Fibroblast of lung (primary cell): ENCODE measurements around the gene DDX59.

Experiments
- EZH2 ChIP-seq: IDR thresholded peaks from 2 replicates; pipeline ENCODE4 v1.5.1; 2012; ENCODE audit warnings: low read length, control low read depth, mild to moderate bottlenecking; ENCODE audit errors: missing control alignments
- TF ChIP-seq, protein P1 (sequence below), 2 donors: IDR thresholded peaks in 1 of 2; conservative IDR thresholded peaks in 1 of 2; 1 replicate in 1 of 2; 2 replicates in 1 of 2; pipeline ENCODE4 v1.5.1; 2011 to 2012; ENCODE audit warnings: low read length in 2 of 2, control low read depth in 1 of 2, inconsistent platforms in 1 of 2, low read depth in 1 of 2, mild to moderate bottlenecking in 1 of 2

DNA sequence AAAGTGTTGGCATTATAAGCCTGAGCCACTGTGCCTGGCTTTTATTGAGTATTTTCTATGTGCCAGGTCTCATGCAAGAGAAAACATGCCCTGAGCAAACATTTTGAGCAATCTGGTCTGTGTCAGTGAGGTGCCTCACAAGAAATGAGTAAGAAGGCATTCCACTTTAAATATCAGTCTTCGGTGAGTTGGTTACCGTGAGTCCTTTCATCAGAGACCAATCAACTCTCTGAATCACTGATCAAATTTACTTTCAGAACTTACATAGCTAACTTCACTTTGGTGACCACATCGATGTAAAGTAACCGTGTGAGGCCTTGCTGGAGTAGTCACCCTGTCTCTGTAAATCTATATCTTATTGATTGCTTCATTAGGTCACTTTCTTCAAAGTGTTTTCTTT is 14.3 kb upstream of the DDX59 start:
- TF ChIP-seq EZH2, result no peak
- TF ChIP-seq, protein P1, sequence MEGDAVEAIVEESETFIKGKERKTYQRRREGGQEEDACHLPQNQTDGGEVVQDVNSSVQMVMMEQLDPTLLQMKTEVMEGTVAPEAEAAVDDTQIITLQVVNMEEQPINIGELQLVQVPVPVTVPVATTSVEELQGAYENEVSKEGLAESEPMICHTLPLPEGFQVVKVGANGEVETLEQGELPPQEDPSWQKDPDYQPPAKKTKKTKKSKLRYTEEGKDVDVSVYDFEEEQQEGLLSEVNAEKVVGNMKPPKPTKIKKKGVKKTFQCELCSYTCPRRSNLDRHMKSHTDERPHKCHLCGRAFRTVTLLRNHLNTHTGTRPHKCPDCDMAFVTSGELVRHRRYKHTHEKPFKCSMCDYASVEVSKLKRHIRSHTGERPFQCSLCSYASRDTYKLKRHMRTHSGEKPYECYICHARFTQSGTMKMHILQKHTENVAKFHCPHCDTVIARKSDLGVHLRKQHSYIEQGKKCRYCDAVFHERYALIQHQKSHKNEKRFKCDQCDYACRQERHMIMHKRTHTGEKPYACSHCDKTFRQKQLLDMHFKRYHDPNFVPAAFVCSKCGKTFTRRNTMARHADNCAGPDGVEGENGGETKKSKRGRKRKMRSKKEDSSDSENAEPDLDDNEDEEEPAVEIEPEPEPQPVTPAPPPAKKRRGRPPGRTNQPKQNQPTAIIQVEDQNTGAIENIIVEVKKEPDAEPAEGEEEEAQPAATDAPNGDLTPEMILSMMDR (conservative IDR thresholded peaks at IDR 0.05 in 1 of 2, IDR thresholded peaks at IDR 0.05 in 1 of 2; ENCODE audit: low read depth in 1 of 2, low read length in 2 of 2), result no peak
